ENCODE measurements around the gene ARMH4. TPM values are rescaled to one million over a fixed set of nuclear protein-coding genes. Genes with fewer than 3 reads are reported as not detected.

ARMH4 gene
- total RNA-seq, 1 experiment from 2014 or later: 1.8 TPM

GRCh38 chr14:58198086-58198485 lies 46.1 kb upstream of the ARMH4 start:
- Histone ChIP-seq H3K36me3 (ENCODE audit: control insufficient read depth, insufficient read depth, low read length) (peaks cover 6% of the 10 kb centered on the region; the same call in 1 of the 2 replicates), H3K27ac (ENCODE audit: low read length) (no peak overlapping the region), H3K4me1 (ENCODE audit: control insufficient read depth, insufficient read depth, low read length) (peaks cover 4% of the 10 kb centered on the region; the same call in 1 of the 2 replicates), H3K27me3 (ENCODE audit: control insufficient read depth, insufficient read depth, low read length) (no peaks in the 10 kb centered on the region), H3K4me3 (ENCODE audit: low read depth in 2 of 2, low read length in 2 of 2) (no peak overlapping the region), H3K9me3 (ENCODE audit: control insufficient read depth, insufficient read depth, low read depth, low read length) (no peaks in the 10 kb centered on the region)
- ChIA-PET POLR2A (interaction anchor here (0.6 kb wide), 2 partner anchors 9 to 717 kb away, joined by 4 read pairs; no protein-coding TSS in a partner anchor), CTCF (no interaction called here)
- intact Hi-C loops (cut with micrococcal nuclease; ENCODE audit: unreplicated experiment): no loop called here
- ATAC-seq: no peak
- no TSS peak for BruUV-seq (replicated peaks)
- TF ChIP-seq, protein P1, sequence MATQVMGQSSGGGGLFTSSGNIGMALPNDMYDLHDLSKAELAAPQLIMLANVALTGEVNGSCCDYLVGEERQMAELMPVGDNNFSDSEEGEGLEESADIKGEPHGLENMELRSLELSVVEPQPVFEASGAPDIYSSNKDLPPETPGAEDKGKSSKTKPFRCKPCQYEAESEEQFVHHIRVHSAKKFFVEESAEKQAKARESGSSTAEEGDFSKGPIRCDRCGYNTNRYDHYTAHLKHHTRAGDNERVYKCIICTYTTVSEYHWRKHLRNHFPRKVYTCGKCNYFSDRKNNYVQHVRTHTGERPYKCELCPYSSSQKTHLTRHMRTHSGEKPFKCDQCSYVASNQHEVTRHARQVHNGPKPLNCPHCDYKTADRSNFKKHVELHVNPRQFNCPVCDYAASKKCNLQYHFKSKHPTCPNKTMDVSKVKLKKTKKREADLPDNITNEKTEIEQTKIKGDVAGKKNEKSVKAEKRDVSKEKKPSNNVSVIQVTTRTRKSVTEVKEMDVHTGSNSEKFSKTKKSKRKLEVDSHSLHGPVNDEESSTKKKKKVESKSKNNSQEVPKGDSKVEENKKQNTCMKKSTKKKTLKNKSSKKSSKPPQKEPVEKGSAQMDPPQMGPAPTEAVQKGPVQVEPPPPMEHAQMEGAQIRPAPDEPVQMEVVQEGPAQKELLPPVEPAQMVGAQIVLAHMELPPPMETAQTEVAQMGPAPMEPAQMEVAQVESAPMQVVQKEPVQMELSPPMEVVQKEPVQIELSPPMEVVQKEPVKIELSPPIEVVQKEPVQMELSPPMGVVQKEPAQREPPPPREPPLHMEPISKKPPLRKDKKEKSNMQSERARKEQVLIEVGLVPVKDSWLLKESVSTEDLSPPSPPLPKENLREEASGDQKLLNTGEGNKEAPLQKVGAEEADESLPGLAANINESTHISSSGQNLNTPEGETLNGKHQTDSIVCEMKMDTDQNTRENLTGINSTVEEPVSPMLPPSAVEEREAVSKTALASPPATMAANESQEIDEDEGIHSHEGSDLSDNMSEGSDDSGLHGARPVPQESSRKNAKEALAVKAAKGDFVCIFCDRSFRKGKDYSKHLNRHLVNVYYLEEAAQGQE (IDR thresholded peaks at IDR 0.05; ENCODE audit: insufficient read depth in 1 of 2, low read depth in 2 of 2, low read length in 1 of 2): no peak
- TF ChIP-seq TCF7L2 (IDR thresholded peaks at IDR 0.05; ENCODE audit: low read depth, low read length): no peak
- no peak for TF ChIP-seq POLR2AphosphoS5 (IDR thresholded peaks at IDR 0.05; ENCODE audit: low read depth, low read length)
- no peak for TF ChIP-seq SIN3A (IDR thresholded peaks at IDR 0.05; ENCODE audit: borderline replicate concordance, insufficient read depth, low read depth, low read length)
- TF ChIP-seq, protein P2, sequence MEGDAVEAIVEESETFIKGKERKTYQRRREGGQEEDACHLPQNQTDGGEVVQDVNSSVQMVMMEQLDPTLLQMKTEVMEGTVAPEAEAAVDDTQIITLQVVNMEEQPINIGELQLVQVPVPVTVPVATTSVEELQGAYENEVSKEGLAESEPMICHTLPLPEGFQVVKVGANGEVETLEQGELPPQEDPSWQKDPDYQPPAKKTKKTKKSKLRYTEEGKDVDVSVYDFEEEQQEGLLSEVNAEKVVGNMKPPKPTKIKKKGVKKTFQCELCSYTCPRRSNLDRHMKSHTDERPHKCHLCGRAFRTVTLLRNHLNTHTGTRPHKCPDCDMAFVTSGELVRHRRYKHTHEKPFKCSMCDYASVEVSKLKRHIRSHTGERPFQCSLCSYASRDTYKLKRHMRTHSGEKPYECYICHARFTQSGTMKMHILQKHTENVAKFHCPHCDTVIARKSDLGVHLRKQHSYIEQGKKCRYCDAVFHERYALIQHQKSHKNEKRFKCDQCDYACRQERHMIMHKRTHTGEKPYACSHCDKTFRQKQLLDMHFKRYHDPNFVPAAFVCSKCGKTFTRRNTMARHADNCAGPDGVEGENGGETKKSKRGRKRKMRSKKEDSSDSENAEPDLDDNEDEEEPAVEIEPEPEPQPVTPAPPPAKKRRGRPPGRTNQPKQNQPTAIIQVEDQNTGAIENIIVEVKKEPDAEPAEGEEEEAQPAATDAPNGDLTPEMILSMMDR (IDR thresholded peaks at IDR 0.05): no peak
- no peak for DNase-seq (ENCODE audit: low read depth, low spot score)
- in situ Hi-C loops (cut with HindIII; ENCODE audit: low pct_unique_long_range_greater_than_20kb, low sequenced_read_pairs): no loop called here

- Histone ChIP-seq H3K36me3 (ENCODE audit: control insufficient read depth, insufficient read depth, low read length) (peaks cover 6% of the 10 kb centered on the region; the same call in 1 of the 2 replicates), H3K4me1 (ENCODE audit: control insufficient read depth, insufficient read depth, low read length) (peaks cover 4% of the 10 kb centered on the region; the same call in 1 of the 2 replicates), H3K27me3 (ENCODE audit: control insufficient read depth, insufficient read depth, low read length) (no peaks in the 10 kb centered on the region), H3K4me3 (ENCODE audit: low read depth in 2 of 2, low read length in 2 of 2) (no peak overlapping the region), H3K9me3 (ENCODE audit: control insufficient read depth, insufficient read depth, low read depth, low read length) (no peaks in the 10 kb centered on the region), H3K27ac (ENCODE audit: low read length) (no peak overlapping the region)
- no TSS peak for BruUV-seq (replicated peaks)
- POLR2A ChIA-PET: interaction anchor here (0.6 kb wide), 1 partner anchor 648 kb away, joined by 8 read pairs; no protein-coding TSS in a partner anchor
- DNase-seq (ENCODE audit: low read depth, low spot score) (no peak), ATAC-seq (no peak)
- intact Hi-C loops (cut with micrococcal nuclease; ENCODE audit: unreplicated experiment): no loop called here
- CTCF ChIA-PET: no interaction called here
- no peak for TF ChIP-seq SIN3A (IDR thresholded peaks at IDR 0.05; ENCODE audit: borderline replicate concordance, insufficient read depth, low read depth, low read length)
- TF ChIP-seq, protein P2 (IDR thresholded peaks at IDR 0.05): no peak
- TF ChIP-seq POLR2AphosphoS5 (IDR thresholded peaks at IDR 0.05; ENCODE audit: low read depth, low read length): no peak
- TF ChIP-seq, protein P1 (IDR thresholded peaks at IDR 0.05; ENCODE audit: insufficient read depth in 1 of 2, low read depth in 2 of 2, low read length in 1 of 2): no peak
- no peak for TF ChIP-seq TCF7L2 (IDR thresholded peaks at IDR 0.05; ENCODE audit: low read depth, low read length)
- in situ Hi-C loops (cut with HindIII; ENCODE audit: low pct_unique_long_range_greater_than_20kb, low sequenced_read_pairs): no loop called here
Measured at GRCh38 chr14:58196198-58196597, 44.2 kb upstream of the ARMH4 start.

Measured in Panc1 (cell line).